UCSD-AML1 (cell line): ENCODE data around the gene TBL3.

Experiments
- DNase-seq: peaks from one replicate; lab custom pipeline; 2025; ENCODE audit not compliant: unreplicated experiment; lab: John Stamatoyannopoulos, UW

Gene TBL3

DNA sequence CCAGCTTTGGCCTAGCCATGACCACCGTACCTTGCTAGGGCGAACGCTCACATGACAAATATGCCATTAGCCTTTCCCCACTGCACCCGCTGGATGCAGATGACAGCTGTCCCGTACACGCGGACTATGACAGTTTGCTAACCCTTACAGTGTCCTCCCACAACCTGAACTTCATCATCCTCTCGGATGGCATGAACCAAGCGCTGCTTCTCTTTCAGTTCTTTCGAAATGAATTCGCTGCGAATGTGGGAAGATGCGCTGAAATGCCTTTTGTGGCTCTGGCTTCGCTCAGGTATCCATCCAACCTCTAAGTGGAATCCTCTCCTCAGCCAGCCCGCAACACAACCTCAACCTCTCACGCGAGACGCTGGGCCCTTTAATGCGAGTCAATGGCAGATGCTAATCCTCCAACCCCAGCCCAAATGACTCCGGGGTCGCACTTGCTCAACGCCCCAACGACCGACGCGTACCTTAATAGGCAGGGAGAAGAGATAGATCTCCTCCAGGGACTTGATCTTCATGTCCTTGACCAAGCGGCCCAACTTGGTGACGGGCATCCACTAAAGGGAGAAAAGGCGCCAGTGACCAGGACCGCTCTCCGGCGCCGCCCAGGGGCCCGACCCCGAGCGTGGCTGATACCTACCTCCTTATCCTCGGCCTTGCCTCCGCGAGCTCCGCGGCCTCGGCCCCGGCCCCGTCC lies 7.9 kb upstream of the TBL3 start:
- peak; percentile 68 for DNase-seq

GRCh38 chr16:1964506-1965395 lies 7.1 kb upstream of the TBL3 start, which contains the start of gene RPS2:
Gene RPS2, minus strand, starts transcription at chr16:1964826. Its CDS starts 201 bp downstream, at chr16:1964625.
- peak; percentile 98 for DNase-seq

DNA sequence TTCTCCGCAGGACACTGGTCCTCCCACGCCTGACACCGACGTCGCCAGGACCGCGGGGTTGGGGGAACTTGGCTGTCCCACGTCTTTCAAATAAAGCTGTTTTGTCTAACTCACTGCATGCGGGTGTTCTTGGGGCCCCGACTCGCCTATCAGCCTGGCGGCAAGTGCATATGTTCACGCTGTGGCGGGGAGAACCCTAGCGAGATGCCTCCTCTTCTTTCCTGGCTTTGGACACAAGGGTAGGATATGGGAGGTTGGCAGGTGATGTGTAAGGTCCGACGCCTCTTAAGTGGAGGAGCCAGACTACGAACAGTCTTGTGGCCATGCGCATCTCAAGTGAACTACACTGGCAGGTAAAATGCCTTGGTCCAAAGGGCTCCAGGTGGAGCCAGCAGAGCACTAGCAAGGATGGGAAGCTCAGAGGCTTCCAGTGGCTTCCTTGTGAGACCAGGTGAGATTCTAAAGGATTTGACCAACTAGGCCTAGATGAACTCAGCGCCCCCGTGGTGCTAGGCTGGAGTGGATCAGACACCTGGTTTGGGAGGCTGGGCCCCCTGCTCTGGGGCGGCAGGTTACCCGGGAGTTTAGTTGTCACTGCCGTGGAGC lies 6.4 kb upstream of the TBL3 start:
- DNase-seq, result no peak

GRCh38 chr16:1966460-1966859 lies 5.4 kb upstream of the TBL3 start, which contains the start of gene RNF151:
Gene RNF151, plus strand, starts transcription at chr16:1966856. Its CDS starts 26 bp downstream, at chr16:1966882.
- no peak for DNase-seq

- DNase-seq, result no peak
Observed at GRCh38 chr16:1968146-1968953, 3.5 kb upstream of the TBL3 start.

- DNase-seq, result no peak
Observed at GRCh38 chr16:1972490-1972877, 631 bp downstream of the TBL3 start.

GRCh38 chr16:1973461-1974156 lies 1.8 kb downstream of the TBL3 start:
- DNase-seq, result no peak

GRCh38 chr16:1974157-1975070 lies 2.6 kb downstream of the TBL3 start:
- DNase-seq, result no peak

- DNase-seq, result no peak
Observed at GRCh38 chr16:1975432-1976215, 3.8 kb downstream of the TBL3 start.

DNA sequence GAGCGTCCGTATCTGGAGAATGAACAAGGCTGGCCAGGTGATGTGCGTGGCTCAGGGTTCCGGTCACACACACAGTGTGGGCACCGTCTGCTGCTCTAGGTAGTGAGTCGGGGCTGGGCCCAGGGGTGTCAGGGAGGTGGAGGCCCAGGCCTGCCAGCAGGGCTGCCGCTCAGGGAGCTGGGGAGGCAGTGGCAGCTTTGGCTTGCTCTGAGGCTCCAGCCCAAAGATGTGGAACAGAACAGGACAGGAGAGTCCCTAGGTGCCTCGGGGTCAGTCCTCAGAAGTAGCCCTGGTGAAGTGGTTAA lies 4.3 kb downstream of the TBL3 start:
- DNase-seq, result no peak

DNA sequence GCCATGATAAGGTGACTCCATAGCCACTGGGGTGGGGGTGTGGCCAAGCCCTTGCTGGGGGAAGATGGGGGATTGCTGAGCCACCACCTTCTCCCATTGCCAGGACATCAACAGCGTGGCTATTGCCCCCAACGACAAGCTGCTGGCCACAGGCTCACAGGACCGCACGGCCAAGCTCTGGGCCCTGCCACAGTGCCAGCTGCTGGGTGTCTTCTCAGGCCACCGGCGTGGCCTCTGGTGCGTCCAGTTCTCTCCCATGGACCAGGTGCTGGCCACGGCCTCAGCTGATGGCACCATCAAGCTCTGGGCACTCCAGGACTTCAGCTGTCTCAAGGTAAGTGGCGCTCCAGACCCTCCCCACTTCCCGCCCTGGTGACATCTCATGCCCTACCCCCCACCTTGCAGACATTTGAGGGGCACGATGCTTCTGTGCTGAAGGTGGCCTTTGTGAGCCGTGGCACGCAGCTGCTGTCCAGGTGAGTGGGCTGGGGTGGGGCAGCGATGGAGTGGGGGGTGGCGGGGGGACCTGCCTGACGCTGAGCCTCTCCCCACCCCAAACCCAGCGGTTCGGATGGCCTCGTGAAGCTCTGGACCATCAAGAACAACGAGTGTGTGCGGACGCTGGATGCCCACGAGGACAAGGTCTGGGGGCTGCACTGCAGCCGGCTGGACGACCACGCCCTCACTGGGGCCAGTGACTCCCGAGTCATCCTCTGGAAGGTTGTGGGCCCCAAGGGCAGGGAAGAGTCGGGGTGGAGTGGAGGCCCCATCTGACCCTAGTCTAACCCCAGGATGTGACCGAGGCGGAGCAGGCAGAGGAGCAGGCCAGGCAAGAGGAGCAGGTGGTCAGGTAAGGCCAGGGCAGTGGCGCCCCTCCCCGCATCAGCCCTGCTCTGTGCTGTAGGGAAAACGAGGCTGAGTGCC lies 5.4 kb downstream of the TBL3 start:
- no peak for DNase-seq

GRCh38 chr16:1977875-1978268 lies 6.0 kb downstream of the TBL3 start:
- no peak for DNase-seq

- DNase-seq, result no peak
Observed at GRCh38 chr16:1978476-1979120, 6.7 kb downstream of the TBL3 start.

GRCh38 chr16:1979271-1980029 lies 7.6 kb downstream of the TBL3 start:
- no peak for DNase-seq

DNA sequence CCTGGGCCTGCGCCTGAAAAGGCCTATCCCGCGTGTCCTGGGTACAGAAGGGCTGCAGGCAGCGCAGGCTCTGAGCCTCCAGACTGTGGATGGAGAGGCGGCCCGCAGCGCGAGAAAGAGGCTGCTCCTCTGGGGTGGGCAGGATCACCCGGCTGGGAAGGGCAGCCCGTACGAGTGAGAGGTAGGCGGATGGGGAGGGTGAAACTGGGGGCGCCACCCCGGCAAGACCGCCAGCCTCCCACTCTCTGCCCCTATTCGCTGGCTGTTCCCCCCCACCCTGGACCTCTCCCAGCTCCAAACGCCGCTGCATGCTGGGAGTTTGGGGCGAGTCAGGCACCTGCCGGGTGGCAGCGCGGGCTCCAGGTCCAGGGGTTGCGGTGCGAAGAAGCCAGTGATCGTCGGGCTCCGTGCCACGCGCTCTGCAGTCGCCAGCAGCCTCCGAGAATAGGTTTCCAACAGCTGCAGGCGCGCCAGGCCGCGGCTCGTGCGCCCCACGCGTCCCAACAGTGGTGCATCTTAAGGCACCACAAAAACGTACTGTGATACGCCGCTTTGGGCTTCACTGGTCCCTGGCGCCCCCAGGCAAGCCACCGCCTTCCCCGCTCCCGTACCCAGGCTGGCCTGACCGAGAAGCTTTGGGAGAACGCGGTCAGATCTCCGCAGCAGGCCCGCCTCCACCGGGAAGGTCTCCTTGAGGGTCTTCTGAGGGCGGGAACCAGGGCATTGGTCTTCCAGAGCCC lies 8.3 kb downstream of the TBL3 start:
- DNase-seq, result no peak

DNA sequence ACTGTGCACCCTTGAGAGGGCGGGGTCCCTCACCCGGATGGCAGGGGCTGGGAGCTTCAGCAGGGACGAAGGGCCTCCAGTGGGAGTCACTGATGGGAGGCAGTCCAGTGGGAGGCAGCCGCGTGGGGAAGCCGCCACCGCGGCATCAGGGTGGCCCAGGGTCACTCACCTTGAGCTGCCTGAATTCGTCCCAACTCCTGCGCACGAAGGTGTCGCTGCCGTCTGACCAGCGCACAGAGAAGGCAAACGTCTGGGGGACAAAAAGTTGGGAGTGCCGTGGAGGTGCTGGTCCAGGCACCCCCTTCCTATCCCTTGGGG lies 8.9 kb downstream of the TBL3 start:
- DNase-seq, result no peak
